T-helper 1 cell treated with Interleukin-12 subunit alpha and Interleukin-12 subunit beta and Interleukin-4 antibody, amounts not matched to agents 30 ng/mL and 1 ng/mL, for 36 hours (primary cell): ENCODE data around the gene HTR3C. TPM values are rescaled to one million over a fixed set of nuclear protein-coding genes. Genes with fewer than 3 reads are reported as not detected.

Experiments used
- intact Hi-C: fragments of 100-400 bp; cut with micrococcal nuclease; formaldehyde crosslinking; loops from one replicate; pipeline ENCODE4 v1.15.1; 2024
- total RNA-seq: library from RNA; stranded (reverse); gene quantifications from 2 replicates; pipeline ENCODE4 v1.2.3, GENCODE V29; 2022

The HTR3C gene
- total RNA-seq, 1 donor from 2014 or later: not detected

GRCh38 chr3:184082465-184082864 is 29.6 kb downstream of the HTR3C start:
- intact Hi-C loops: no loop called here

- intact Hi-C loops: no loop called here
Measured at GRCh38 chr3:184085389-184085852, 32.6 kb downstream of the HTR3C start.

GRCh38 chr3:184092199-184092598 is 39.4 kb downstream of the HTR3C start:
- intact Hi-C loops: no loop called here

GRCh38 chr3:184096811-184097383 is 44.0 kb downstream of the HTR3C start, which contains the start of gene HTR3E:
Gene HTR3E (plus strand): TSS chr3:184097064. CDS start chr3:184097530, 466 bp downstream.
- intact Hi-C loops: no loop called here

GRCh38 chr3:184097556-184097955 is 44.7 kb downstream of the HTR3C start:
- intact Hi-C loops: no loop called here

GRCh38 chr3:184099806-184100686 is 47.2 kb downstream of the HTR3C start:
- intact Hi-C loops: no loop called here

Other genes with a start within 250 kb of the HTR3C start
- gene MAP6D1, start 227.5 kb upstream of the HTR3C start, total RNA-seq: 0.76 and 1.1 TPM in 2 replicates
- 51.4 and 56.0 TPM in 2 replicates for gene PARL, start 168.2 kb upstream of the HTR3C start, total RNA-seq
- 20.9 and 22.4 TPM in 2 replicates for gene ABCC5, start 35.2 kb upstream of the HTR3C start, total RNA-seq
- not detected in 2 replicates for gene HTR3D, start 21.3 kb upstream of the HTR3C start, total RNA-seq
- not detected in 2 replicates for gene HTR3E, start 44.0 kb downstream of the HTR3C start, total RNA-seq
- 57.4 and 58.0 TPM in 2 replicates for gene EIF2B5, start 82.3 kb downstream of the HTR3C start, total RNA-seq
- 41.8 and 47.1 TPM in 2 replicates for gene DVL3, start 102.3 kb downstream of the HTR3C start, total RNA-seq
- 210 and 221 TPM in 2 replicates for gene AP2M1, start 121.8 kb downstream of the HTR3C start, total RNA-seq
- gene ABCF3, start 133.2 kb downstream of the HTR3C start, total RNA-seq: 70.7 and 73.4 TPM in 2 replicates
- gene VWA5B2, start 176.5 kb downstream of the HTR3C start, total RNA-seq: not detected in 2 replicates
- gene ALG3, start 195.9 kb downstream of the HTR3C start, total RNA-seq: 51.5 and 57.4 TPM in 2 replicates
- gene EEF1AKMT4, start 196.6 kb downstream of the HTR3C start, total RNA-seq: 6.2 and 6.5 TPM in 2 replicates
- 0.15 and 0.20 TPM in 2 replicates for gene CAMK2N2, start 208.5 kb downstream of the HTR3C start, total RNA-seq
- gene ECE2, start 223.0 kb downstream of the HTR3C start, total RNA-seq: not detected in 2 replicates
- gene PSMD2, start 246.2 kb downstream of the HTR3C start, total RNA-seq: 223 and 235 TPM in 2 replicates